ENCODE data around the gene CHST8.
"Not testable (repeated sequence)": the region's sequence is repeated elsewhere in the genome, so short reads cannot be mapped to it uniquely, and the experiment has no call there.

CHST8 gene

DNA sequence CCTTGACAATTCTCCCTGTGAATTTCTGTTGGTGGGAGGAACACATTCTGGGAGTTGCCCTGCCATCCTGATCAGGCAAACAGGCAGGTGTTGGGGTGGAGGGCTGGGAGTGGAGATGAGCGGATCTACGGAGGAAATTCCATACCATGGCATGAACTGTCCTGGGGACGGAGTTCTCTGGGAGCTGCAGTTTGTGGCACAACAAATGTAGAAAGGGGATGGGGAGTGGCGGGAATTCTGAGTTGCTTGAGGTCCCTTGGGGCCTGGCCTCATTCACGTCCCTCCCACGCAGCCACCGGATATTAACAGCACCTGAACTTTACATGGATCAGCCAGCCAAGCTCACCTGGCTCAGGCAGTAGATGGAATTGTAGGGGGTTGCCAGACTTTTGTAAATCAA, 70.0 kb downstream of the CHST8 start:
- H3K36me3 ChIP-seq (ENCODE audit: insufficient read depth, low read length) = no peaks in the 10 kb centered on the region
- no peaks in the 10 kb centered on the region for H3K79me2 ChIP-seq (ENCODE audit: insufficient read depth, low read length)
- no peak overlapping the region for H3K9ac ChIP-seq (ENCODE audit: low read depth, low read length, poor library complexity, severe bottlenecking)
- H3F3A ChIP-seq (ENCODE audit: low read depth) = no peaks in the 10 kb centered on the region
- H4K20me1 ChIP-seq (ENCODE audit: insufficient read depth, low read length, poor library complexity, severe bottlenecking) = no peaks in the 10 kb centered on the region
- no peaks in the 10 kb centered on the region for H3K9me3 ChIP-seq (ENCODE audit: insufficient read depth, low read depth, low read length)
- H3K4me2 ChIP-seq (ENCODE audit: low read depth, low read length, poor library complexity, severe bottlenecking) = no peak overlapping the region
- H3K9me2 ChIP-seq (replicated peaks; ENCODE audit: low read depth, low read length) = no peaks in the 10 kb centered on the region
- H3K4me1 ChIP-seq (ENCODE audit: insufficient read depth, low read length, poor library complexity, severe bottlenecking) = no peaks in the 10 kb centered on the region
- no peaks in the 10 kb centered on the region for H3K27me3 ChIP-seq (ENCODE audit: insufficient read depth, low read length, poor library complexity, severe bottlenecking)
- TF ChIP-seq, protein P1, sequence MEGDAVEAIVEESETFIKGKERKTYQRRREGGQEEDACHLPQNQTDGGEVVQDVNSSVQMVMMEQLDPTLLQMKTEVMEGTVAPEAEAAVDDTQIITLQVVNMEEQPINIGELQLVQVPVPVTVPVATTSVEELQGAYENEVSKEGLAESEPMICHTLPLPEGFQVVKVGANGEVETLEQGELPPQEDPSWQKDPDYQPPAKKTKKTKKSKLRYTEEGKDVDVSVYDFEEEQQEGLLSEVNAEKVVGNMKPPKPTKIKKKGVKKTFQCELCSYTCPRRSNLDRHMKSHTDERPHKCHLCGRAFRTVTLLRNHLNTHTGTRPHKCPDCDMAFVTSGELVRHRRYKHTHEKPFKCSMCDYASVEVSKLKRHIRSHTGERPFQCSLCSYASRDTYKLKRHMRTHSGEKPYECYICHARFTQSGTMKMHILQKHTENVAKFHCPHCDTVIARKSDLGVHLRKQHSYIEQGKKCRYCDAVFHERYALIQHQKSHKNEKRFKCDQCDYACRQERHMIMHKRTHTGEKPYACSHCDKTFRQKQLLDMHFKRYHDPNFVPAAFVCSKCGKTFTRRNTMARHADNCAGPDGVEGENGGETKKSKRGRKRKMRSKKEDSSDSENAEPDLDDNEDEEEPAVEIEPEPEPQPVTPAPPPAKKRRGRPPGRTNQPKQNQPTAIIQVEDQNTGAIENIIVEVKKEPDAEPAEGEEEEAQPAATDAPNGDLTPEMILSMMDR (conservative IDR thresholded peaks at IDR 0.05; ENCODE audit: low read length) = no peak
- no peak for TF ChIP-seq EZH2phosphoT487 (IDR thresholded peaks at IDR 0.05; ENCODE audit: borderline replicate concordance)
- H3K4me3 ChIP-seq (ENCODE audit: low read length, poor library complexity, severe bottlenecking) = no peak overlapping the region
- H2AFZ ChIP-seq (ENCODE audit: low read length) = no peak overlapping the region

DNA sequence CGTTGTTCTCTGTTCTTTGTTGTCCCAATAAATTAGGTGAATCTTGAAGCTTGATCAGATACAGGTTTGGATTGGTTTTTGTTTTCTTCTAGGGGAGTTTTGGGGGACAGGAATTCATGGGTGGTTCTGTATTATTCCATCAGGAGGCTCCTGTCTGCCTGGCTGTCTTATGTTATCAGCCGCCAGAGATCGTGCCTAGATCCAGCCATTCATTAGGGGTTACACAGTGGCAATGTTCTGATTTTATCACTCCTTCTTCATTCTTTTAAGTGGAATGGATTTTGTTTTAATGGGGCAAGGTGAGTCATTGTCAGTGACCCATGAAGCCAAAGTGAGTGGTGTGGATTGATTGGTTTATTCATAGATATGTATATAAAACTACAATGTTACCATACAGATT, 71.9 kb downstream of the CHST8 start:
- Histone ChIP-seq H3K27me3 (ENCODE audit: insufficient read depth, low read length, poor library complexity, severe bottlenecking) (no peaks in the 10 kb centered on the region), H3K36me3 (ENCODE audit: insufficient read depth, low read length) (no peaks in the 10 kb centered on the region), H4K20me1 (ENCODE audit: insufficient read depth, low read length, poor library complexity, severe bottlenecking) (no peaks in the 10 kb centered on the region), H3F3A (ENCODE audit: low read depth) (no peaks in the 10 kb centered on the region), H3K4me2 (ENCODE audit: low read depth, low read length, poor library complexity, severe bottlenecking) (no peak overlapping the region), H3K9ac (ENCODE audit: low read depth, low read length, poor library complexity, severe bottlenecking) (no peak overlapping the region), H3K4me3 (ENCODE audit: low read length, poor library complexity, severe bottlenecking) (no peak overlapping the region), H2AFZ (ENCODE audit: low read length) (no peak overlapping the region), H3K4me1 (ENCODE audit: insufficient read depth, low read length, poor library complexity, severe bottlenecking) (no peaks in the 10 kb centered on the region), H3K9me3 (ENCODE audit: insufficient read depth, low read depth, low read length) (no peaks in the 10 kb centered on the region), H3K79me2 (ENCODE audit: insufficient read depth, low read length) (no peaks in the 10 kb centered on the region), H3K9me2 (replicated peaks; ENCODE audit: low read depth, low read length) (no peaks in the 10 kb centered on the region)
- TF ChIP-seq EZH2phosphoT487 (IDR thresholded peaks at IDR 0.05; ENCODE audit: borderline replicate concordance) = no peak
- TF ChIP-seq, protein P1 (conservative IDR thresholded peaks at IDR 0.05; ENCODE audit: low read length) = no peak

DNA sequence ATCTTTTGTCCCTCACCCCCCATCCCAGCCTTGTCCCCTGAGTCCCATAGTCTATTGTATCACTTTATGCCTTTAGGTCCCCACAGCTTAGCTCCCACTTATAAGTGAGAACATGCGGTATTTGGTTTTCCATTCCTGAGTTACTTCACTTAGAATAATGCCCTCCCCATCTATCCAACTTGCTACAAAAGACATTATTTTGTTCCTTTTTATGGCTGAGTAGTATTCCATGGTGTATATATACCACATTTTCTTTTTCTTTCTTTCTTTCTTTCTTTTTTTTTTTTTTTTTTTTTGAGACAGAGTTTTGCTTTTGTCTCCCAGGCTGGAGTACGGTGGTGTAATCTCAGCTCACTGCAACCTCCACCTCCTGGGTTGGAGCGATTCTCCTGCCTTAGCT, 73.8 kb downstream of the CHST8 start:
- H3K79me2 ChIP-seq (ENCODE audit: insufficient read depth, low read length); H3K4me1 ChIP-seq (ENCODE audit: insufficient read depth, low read length, poor library complexity, severe bottlenecking); H3F3A ChIP-seq (ENCODE audit: low read depth); H3K4me3 ChIP-seq (ENCODE audit: low read length, poor library complexity, severe bottlenecking); H2AFZ ChIP-seq (ENCODE audit: low read length); H3K9me3 ChIP-seq (ENCODE audit: insufficient read depth, low read depth, low read length); H3K4me2 ChIP-seq (ENCODE audit: low read depth, low read length, poor library complexity, severe bottlenecking); H3K9me2 ChIP-seq (replicated peaks; ENCODE audit: low read depth, low read length); H4K20me1 ChIP-seq (ENCODE audit: insufficient read depth, low read length, poor library complexity, severe bottlenecking); H3K36me3 ChIP-seq (ENCODE audit: insufficient read depth, low read length); H3K9ac ChIP-seq (ENCODE audit: low read depth, low read length, poor library complexity, severe bottlenecking); H3K27me3 ChIP-seq (ENCODE audit: insufficient read depth, low read length, poor library complexity, severe bottlenecking): not testable (repeated sequence)

DNA sequence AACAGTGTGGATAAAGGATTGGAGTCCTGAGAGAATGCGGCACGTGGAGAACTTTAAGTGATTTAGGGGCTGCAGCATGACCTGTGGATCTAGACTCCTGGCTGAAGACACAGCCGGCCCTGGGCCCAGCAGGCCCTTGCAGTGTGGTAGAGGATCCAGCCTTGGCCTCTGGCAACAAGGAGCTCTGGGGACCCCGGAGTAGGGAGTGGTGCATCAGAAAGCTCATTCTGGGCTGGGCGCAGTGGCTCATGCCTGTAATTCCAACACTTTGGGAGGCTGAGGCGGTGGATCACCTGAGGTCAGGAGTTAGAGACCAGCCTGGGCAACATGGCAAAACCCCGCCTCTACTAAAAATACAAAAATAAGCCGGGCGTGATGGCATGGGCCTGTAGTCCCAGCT, 76.0 kb downstream of the CHST8 start:
- Histone ChIP-seq H2AFZ (ENCODE audit: low read length) (no peak overlapping the region), H3K9me3 (ENCODE audit: insufficient read depth, low read depth, low read length) (no peaks in the 10 kb centered on the region), H3K4me1 (ENCODE audit: insufficient read depth, low read length, poor library complexity, severe bottlenecking) (no peaks in the 10 kb centered on the region), H3K9me2 (replicated peaks; ENCODE audit: low read depth, low read length) (no peaks in the 10 kb centered on the region), H3K4me2 (ENCODE audit: low read depth, low read length, poor library complexity, severe bottlenecking) (no peak overlapping the region), H4K20me1 (ENCODE audit: insufficient read depth, low read length, poor library complexity, severe bottlenecking) (no peaks in the 10 kb centered on the region), H3K27me3 (ENCODE audit: insufficient read depth, low read length, poor library complexity, severe bottlenecking) (no peaks in the 10 kb centered on the region), H3K36me3 (ENCODE audit: insufficient read depth, low read length) (no peaks in the 10 kb centered on the region), H3F3A (ENCODE audit: low read depth) (no peaks in the 10 kb centered on the region), H3K79me2 (ENCODE audit: insufficient read depth, low read length) (no peaks in the 10 kb centered on the region), H3K9ac (ENCODE audit: low read depth, low read length, poor library complexity, severe bottlenecking) (no peak overlapping the region), H3K4me3 (ENCODE audit: low read length, poor library complexity, severe bottlenecking) (no peak overlapping the region)
- TF ChIP-seq, protein P1 (conservative IDR thresholded peaks at IDR 0.05; ENCODE audit: low read length) = no peak
- no peak for TF ChIP-seq EZH2phosphoT487 (IDR thresholded peaks at IDR 0.05; ENCODE audit: borderline replicate concordance)

All from Loucy (cell line).